GM13976 (cell line): ENCODE results near the gene CENPT.

ENCODE experiments used
- DNase-seq: peaks from one replicate; pipeline ENCODE4 v3.0.0; 2012; ENCODE audit warnings: low spot score
- in situ Hi-C: fragments of 300-500 bp; cut with MboI; formaldehyde crosslinking; loops from one replicate; pipeline ENCODE4 v1.12.0; 2022; ENCODE audit warnings: low sequenced_read_pairs, mixed read lengths, inconsistent platforms; ENCODE audit not compliant: unreplicated experiment
- TF ChIP-seq, protein P1 (sequence below): IDR thresholded peaks from 2 replicates; pipeline ENCODE4 v1.5.1; 2012; ENCODE audit warnings: borderline replicate concordance, mild to moderate bottlenecking; ENCODE audit not compliant: insufficient read depth; ENCODE audit errors: extremely low read depth, missing control alignments, control extremely low read depth

Gene CENPT

DNA sequence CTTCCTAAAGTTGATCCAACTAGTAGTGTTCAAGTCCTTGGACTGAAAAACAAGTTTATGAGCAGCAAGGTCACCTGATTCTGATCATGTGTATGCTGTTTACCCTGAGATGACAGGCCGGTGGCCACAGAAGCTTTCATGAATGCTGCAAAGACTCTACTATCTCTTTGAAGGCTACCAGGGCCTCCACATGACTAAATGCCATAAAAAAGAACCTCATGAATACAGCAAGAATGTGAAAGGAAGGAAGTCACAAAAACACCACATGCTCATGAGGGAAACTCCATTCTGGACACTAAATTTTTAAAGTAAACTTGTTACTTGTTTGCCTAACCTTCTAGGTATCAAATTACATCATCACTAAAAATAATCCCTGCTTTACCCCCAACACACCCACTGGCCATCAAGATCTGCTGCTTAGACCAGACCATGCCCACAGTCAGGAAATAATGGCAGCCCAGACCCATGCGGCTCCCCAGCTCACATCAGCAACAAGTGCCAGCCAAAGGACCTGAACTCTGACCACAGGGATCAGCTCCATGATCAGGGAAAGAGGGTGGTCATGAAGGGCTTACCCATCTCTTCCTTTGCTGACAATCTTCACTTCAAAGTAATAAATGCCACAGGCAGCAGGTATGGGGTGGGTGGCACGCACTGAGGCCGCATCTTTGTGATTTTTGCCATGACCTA lies 42.5 kb downstream of the CENPT start:
- DNase-seq = no peak
- in situ Hi-C loops = loop anchor here (25.0 kb wide), 1 partner anchor 268 kb away; the partner anchor contains the start of gene RIPOR1
- TF ChIP-seq, protein P1, sequence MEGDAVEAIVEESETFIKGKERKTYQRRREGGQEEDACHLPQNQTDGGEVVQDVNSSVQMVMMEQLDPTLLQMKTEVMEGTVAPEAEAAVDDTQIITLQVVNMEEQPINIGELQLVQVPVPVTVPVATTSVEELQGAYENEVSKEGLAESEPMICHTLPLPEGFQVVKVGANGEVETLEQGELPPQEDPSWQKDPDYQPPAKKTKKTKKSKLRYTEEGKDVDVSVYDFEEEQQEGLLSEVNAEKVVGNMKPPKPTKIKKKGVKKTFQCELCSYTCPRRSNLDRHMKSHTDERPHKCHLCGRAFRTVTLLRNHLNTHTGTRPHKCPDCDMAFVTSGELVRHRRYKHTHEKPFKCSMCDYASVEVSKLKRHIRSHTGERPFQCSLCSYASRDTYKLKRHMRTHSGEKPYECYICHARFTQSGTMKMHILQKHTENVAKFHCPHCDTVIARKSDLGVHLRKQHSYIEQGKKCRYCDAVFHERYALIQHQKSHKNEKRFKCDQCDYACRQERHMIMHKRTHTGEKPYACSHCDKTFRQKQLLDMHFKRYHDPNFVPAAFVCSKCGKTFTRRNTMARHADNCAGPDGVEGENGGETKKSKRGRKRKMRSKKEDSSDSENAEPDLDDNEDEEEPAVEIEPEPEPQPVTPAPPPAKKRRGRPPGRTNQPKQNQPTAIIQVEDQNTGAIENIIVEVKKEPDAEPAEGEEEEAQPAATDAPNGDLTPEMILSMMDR = no peak

DNA sequence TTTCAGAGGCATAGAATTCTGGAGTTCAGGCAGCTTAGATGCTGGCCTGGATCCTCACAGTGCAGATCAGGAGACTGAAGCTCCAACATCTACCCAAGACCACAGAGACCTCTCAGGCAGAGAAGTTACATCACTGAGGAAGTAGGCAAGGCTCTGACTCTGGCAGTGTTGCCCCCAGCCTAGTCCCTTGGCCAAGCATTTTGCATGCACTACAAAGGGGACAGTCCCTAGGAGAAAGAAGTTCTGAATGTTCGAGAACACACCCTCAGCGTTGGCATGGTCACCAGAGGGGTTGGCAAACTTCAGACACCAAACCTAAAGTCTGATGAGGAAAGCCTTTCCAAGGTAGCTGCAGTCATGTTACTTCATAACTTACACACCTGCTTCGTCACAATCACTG lies 43.6 kb downstream of the CENPT start:
- DNase-seq = no peak
- TF ChIP-seq, protein P1 = no peak
- in situ Hi-C loops = loop anchor here (25.0 kb wide), 1 partner anchor 267 kb away; the partner anchor contains the start of gene RIPOR1

DNA sequence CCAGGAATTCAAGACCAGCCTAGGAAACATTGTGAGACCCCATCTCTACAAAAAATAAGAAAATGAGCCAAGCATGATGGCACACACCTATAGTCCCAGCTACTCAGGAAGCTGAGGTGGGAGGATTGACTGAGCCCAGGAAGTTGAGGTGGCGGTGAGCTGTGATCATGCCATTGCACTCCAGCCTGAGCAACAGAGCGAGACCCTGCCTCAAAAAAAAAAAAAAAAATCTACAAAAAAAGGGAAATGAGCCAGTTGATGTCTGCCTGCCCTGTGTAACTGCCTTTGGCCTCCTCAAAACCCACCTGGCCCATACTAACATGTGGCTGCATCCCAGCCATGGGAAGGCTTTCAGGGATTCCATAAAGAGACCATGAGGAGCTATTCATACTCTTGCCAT lies 45.6 kb downstream of the CENPT start:
- in situ Hi-C loops = loop anchor here (25.0 kb wide), 1 partner anchor 265 kb away; the partner anchor contains the start of gene RIPOR1
- no peak for DNase-seq
- TF ChIP-seq, protein P1 = no peak

DNA sequence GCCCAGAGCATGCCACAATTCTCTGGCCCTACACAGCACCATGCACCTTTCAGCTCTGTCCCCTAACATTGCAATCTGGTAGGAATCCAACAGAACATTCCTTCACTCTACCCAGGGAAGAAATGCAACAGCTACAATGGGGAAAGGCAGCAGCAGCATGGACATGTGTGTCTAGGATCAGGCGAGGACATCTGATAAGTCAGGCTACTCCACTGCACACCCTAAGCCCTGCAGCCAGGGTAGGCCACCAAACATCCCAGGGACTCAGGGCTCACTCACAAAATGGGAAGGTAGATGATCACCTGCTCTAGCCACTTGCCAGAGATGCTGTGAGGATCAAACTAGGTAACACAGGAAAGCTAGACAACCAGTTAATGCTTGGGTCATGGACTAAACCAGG lies 46.3 kb downstream of the CENPT start:
- TF ChIP-seq, protein P1 = no peak
- in situ Hi-C loops = loop anchor here (25.0 kb wide), 1 partner anchor 264 kb away; the partner anchor contains the start of gene RIPOR1
- DNase-seq = no peak

DNA sequence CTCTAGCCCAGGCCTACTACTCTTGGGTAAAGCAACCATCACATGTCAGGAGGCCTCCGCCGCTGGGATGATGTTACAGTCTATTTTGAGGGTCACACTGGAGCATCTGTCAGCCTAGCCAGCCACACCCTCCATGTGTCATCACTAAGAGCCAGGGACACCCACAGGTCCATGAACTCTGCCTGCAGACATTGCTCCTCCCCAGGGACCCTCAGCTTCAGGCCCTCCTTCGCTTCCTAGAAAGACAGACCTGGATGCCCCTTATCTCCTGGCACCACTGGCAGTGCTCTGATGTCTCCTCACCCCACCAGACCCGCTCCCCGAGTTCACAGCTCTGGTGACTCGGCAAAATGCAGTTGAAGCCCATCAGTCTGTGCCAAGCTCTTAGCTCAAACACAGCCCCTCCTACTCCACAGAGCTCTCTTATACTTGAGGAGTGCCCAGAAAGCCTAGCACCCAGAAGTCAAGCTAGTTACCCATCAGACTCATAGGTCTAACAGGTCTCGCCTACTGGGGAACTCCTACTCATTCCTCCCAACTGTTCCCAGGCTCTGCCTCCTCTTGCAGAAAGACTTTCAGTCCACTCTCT lies 47.1 kb downstream of the CENPT start:
- in situ Hi-C loops = loop anchor here (25.0 kb wide), 1 partner anchor 263 kb away; the partner anchor contains the start of gene RIPOR1
- no peak for DNase-seq

DNA sequence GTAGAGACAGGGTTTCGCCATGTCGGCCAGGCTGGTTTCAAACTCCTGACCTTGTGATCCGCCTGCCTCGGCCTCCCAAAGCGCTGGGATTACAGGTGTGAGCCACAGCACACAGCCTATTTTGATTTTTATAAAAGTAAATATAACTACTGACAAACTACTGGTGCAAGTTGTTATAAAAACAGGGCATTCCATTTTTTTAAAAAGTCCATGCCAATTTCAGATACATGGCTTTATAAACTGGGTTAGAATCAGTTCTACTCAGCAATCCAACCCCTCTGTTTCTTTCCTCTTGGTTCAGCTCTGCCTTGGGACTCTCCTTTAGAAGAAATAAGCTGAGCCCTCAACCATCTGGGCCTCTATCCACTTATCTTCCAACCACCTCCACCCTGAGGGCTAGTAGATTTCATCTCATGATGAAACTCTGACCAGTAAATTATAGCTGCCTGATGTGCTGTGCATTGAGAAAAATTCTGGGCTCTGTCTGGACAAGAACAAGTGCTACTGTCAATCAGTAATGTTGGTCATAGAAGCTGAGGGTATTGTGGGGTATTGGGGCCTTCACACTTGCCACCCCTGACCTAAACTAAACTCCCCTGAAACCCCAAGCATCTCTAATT lies 51.3 kb downstream of the CENPT start:
- in situ Hi-C loops = no loop called here
- no peak for DNase-seq
- TF ChIP-seq, protein P1 = no peak

More for the DNA sequence above, 47.1 kb downstream of the CENPT start:
- TF ChIP-seq, protein P1 = no peak
